Cortex of kidney (tissue), 1 donor: ENCODE results near the gene CENPO.
"Not testable (repeated sequence)": the region's sequence is repeated elsewhere in the genome, so short reads cannot be mapped to it uniquely, and the experiment has no call there.

Experiments
- DNase-seq: peaks from one replicate; lab custom pipeline; 2025; lab: John Stamatoyannopoulos, UW

Gene CENPO

DNA sequence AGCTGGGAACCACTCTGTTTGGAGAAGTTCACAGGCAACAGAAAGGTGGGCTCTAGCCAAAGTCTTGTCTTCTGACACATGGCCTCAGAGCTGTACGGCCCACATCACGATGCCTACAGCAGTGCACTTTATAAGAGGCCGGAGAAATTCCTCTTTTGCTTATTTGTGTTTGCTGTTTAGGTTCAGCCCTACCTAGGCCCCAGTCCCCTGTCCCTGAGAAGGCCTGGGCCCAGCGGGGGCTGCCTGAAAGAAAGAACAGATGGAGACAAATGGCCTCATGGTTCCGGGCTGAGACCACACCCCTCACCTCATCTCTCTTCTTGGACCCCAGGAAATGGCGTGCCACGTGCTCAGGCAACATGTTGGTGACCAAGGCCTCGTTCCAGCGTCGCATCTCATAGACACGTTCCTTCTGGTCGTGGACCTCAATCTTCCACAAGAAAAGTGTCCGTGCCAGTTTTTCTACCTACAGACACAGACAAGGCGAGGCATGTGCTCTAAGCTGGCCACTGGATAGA is 30.9 kb downstream of the CENPO start:
- DNase-seq = no peak

DNA sequence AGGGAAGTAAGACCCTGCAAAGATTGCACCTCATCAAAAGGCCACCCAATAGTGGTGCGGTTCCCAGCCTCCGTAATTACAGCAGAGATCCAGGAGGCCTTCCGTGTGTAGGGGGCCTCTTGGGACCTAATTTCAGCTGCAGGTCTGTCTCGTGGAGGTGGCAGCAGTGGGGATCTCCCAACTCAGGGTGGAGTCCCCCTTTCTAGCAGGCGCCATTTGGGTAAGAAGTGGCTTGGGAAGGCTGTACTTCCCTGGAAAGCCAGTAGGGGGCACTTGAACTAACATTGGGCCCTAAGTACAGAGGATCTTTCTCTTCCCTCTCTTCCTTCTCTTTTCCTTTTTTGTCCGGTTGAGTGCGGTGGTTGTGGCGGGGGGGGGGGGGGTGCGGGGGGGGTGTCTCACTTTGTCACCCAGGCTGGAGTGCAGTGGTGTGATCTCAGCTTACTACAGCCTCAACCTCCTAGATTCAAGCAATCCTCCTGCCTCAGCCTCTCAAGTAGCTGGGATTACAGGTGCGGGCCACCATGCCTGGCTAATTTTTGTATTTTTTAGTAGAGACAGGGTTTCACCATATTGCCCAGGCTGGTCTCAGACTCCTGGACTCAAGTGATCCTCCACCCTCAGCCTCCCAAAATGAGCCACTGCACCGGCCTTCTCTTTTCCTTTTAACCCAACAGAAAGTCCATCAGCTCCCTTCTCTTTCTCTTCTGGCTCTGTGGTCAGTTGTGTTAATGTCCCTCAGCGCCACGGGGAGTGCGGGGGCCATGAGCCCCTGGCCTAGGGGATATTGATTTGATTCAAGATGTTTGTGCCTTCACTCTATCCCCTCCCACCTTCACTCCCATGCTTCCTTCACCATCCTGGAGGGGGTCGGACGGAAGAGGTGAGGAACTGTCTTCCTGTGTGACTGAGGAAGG is 32.0 kb downstream of the CENPO start:
- no peak for DNase-seq

- no peak for DNase-seq
Observed at GRCh38 chr2:24825883-24826772, 32.9 kb downstream of the CENPO start.

DNA sequence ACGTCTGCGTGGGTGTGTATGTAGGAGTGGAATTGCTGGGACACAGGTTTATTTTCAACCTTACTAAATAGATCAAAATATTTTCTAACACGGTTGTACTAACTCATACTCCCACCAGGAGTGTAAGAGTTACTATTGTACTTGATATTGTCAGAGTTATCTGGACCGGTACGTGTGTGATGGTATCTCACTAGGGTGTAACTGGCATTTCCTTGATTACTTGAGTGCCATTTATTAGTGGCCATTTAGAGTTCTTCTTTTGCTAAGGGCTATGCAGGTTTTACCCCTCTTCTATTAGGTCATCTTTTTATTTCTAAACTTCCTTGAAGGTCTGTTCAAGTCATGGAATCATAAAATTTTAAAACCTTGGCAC is 33.5 kb downstream of the CENPO start:
- DNase-seq = no peak

- no peak for DNase-seq
Observed at GRCh38 chr2:24827321-24828237, 34.4 kb downstream of the CENPO start.

GRCh38 chr2:24828238-24828996 is 35.2 kb downstream of the CENPO start:
- no peak for DNase-seq

DNA sequence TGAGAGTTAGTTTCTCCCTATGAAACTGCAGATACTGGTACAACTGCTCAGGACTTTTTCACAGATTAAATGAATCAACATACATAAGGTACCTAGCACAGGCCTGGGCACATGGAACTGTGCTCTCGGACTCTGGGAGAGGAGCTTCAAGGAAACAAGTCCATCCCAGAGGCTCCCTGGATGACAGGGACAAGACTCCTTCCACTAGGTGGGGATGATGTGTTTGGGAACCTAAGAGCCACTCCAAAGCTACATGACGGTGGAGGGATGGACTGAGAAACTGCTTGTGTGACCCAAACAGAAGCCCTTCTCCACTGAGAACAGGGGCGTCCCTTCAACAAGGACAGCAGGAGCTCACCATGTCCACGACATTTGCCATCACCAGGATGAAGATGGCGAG is 37.1 kb downstream of the CENPO start:
- DNase-seq = no peak

DNA sequence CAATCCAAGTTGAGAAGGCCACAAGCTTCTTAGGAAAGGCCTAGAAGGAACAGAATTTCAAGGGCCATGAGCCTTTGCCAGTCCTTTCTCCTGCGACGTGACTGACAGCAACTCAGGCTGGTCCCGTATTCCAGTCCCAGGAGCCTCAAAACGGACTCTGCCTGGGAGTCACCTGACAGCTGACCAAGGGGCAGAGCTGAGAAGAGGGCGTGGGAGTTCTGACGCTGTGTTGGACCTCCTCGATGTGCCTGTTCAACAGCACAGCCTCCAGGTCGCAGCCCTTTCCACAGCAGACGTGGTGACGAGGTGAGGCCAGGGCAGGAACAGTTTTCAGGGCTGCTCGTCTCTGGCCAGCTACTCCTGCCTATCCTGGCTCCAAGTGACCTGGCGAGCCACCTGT is 37.6 kb downstream of the CENPO start:
- no peak for DNase-seq

DNA sequence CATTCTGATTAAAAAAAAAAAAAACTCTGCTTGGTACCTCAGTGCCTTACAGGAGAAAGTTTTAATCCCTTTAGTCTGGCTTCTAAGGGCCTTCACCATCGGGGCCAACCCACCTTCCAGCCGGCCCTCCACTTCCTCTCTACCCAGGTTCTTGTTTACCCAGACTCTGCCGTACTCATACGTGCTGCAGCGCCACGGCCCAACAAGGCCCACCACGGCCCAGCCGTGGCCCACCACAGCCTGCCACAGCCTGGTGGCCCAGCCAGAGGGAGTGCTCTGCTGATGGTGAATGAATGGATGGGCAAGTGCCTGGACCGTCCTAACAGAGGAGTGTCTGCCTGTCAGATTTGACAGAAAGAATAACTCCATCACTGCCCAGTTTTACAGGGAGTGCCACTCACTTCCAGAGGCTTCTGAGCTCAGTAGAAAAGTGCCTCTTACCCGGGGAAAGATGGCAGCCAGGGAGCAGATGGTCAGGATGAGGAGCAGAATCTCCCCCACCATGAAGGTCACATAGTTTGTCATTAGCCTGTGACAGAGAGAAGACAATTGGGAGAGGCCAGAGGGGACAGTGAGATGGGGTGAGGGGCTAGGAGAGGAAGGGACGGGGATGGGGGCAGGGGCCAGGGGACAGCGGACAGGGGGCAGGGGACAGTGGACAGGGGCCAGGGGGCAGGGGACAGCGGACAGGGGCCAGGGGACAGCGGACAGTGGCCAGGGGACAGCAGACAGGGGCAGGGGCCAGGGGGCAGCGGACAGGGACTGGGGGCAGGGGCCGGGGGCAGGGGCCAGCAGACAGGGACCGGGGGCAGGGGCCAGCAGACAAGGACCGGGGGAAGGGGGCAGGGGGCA is 38.2 kb downstream of the CENPO start:
- no peak for DNase-seq

DNA sequence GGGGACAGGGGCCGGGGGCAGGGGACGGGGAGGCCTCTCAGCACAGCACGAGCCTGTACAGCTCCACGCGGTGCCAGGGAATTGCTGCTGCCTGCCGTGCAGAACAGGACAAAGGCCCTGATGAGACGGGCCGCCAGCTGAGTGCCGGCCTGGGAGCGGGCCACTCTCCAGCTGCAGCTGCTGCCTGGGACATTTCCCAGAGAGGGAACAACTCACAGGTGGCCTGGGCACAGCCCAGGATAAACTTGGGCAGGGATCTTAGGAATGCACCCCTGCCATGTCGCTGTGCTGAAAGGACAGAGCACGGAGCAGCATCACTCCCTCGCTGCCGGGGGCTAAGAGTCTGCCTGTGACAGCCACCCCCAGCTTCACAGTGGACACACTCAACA is 38.8 kb downstream of the CENPO start:
- no peak for DNase-seq

DNA sequence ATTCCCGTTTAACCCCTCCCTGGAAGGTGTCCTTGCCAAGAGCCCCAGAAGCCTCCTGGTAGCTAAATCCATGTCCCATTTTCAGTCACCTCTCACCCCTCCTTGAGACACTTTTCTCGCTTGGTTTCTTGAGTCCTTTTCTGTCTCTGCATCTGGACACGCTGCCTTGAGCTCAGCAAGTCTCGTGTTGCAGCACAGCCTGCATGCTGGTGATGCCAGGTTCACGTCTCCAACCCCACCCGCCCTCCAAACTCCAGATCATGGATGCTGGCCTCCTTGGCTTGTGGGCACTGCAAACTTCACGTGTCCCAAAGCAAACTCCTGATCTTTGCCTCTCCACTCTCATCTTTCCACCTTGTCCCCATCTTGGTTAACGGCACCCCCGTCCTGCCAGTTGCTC is 39.3 kb downstream of the CENPO start:
- DNase-seq = no peak

- DNase-seq = no peak
Observed at GRCh38 chr2:24832931-24833701, 39.9 kb downstream of the CENPO start.

DNA sequence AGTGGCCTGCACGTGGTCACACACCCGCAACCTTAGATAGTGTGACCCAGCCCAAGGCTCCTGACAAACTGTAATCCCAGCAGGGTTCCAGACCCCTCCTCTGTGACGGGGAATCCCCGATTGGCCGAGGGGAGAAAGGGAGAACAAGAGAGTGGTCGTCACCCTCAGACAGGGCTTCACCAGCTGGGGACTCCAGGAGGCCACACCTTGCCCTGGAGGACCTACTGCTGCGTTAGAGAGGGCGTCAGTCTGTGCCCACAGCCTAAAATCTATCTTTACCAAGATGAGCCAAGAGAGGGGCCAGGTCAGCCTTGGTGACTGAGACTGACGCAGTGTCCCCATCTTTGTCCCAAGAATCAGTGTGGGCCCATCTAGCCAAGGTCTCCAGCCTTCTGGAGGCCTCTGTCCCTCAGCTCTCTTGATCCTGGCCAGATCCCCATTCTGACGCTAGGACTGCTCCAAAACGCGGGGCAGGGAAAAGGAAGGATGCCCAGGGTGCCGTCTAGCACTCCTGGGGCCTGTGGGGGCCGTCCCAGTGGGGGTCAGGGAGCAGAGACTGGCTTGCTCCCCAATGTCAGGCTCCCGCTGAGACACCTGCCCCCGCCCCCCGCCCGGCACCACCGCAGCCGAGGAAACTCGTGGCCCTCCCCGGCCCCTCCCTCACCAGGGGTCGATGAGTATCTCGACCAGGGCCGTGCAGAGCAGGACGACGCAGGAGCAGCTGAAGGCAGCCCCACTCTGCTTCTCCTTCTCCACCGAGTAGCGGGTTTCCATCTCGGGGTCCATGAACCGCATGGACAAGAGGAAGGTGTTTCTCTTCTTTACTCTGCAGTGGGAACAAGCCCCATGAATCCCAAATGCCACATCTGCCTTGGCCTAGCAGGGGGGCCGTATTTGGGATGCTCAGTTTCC is 40.9 kb downstream of the CENPO start:
- no peak for DNase-seq

- no peak for DNase-seq
Observed at GRCh38 chr2:24834733-24835395, 41.6 kb downstream of the CENPO start.

- DNase-seq = not testable (repeated sequence)
Observed at GRCh38 chr2:24835411-24835810, 42.2 kb downstream of the CENPO start.

DNA sequence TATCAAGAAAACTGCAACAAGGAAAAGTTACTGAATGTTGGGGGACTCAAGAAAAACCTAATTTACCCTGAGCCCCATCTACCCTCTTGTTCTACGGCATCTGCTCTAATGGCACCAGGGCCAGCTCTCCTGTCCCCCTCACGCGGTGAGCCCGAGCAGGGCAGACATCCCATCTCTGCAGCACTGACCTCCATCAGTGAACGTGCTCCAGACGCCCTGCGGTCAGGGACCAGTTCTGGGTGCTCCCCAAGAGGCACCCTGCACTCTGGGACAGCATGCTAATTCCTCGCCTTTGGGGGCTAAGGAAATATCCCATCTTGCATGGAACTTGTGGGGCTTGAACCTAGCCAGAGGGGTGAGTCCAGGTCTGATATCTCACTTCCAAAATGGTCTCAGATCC is 43.0 kb downstream of the CENPO start:
- no peak for DNase-seq

- no peak for DNase-seq
Observed at GRCh38 chr2:24836706-24837105, 43.5 kb downstream of the CENPO start.
